HepG2 (cell line): ENCODE results near the gene TBC1D14. TPM values are rescaled to one million over a fixed set of nuclear protein-coding genes. Genes with fewer than 3 reads are reported as not detected.
A peak's percentile ranks its signal among the peaks of the same experiment; 100 is the strongest.

ENCODE experiments used
- EEA1 ChIP-seq: sonication (generic); formaldehyde crosslinking; IDR thresholded peaks from 2 replicates; pipeline ENCODE4 v1.5.1; 2020; ENCODE audit warnings: mild to moderate bottlenecking, missing genetic modification reagents, borderline replicate concordance
- GABPB1 ChIP-seq: IDR thresholded peaks from 2 replicates; pipeline ENCODE4 v1.6.1; 2016; ENCODE audit warnings: mild to moderate bottlenecking, missing genetic modification reagents, moderate library complexity, missing compliant biosample characterization
- HDAC6 ChIP-seq: fragments of 200-600 bp; sonication (generic); IDR thresholded peaks from 2 replicates; pipeline ENCODE4 v1.7.0; 2017; ENCODE audit warnings: mild to moderate bottlenecking, antibody characterized with exemption, low read length, low read depth
- HOXA7 ChIP-seq: sonication (generic); formaldehyde crosslinking; IDR thresholded peaks from 2 replicates; pipeline ENCODE4 v1.8.1; 2022; ENCODE audit warnings: mild to moderate bottlenecking, missing genetic modification reagents, moderate library complexity
- KDM2A ChIP-seq: sonication (generic); formaldehyde crosslinking; IDR thresholded peaks from 2 replicates; pipeline ENCODE4 v1.4.0; 2020; ENCODE audit warnings: low read depth, missing genetic modification reagents, borderline replicate concordance
- KDM6A ChIP-seq: IDR thresholded peaks from 2 replicates; pipeline ENCODE4 v1.6.1; 2016; ENCODE audit warnings: low read depth
- MYNN ChIP-seq: sonication (generic); formaldehyde crosslinking; IDR thresholded peaks from 2 replicates; pipeline ENCODE4 v1.4.0; 2020; ENCODE audit warnings: mild to moderate bottlenecking, low read depth, missing genetic modification reagents
- NFKBIZ ChIP-seq: IDR thresholded peaks from 2 replicates; pipeline ENCODE4 v1.6.1; 2018; ENCODE audit warnings: missing genetic modification reagents, missing compliant biosample characterization
- TAF1 ChIP-seq: sonication (generic); formaldehyde crosslinking; IDR thresholded peaks from 2 replicates; pipeline ENCODE4 v1.4.0; 2020; ENCODE audit warnings: missing genetic modification reagents
- TEAD3 ChIP-seq: optimal IDR thresholded peaks from 2 replicates; pipeline ENCODE3; 2016; ENCODE audit warnings: borderline replicate concordance
- TERF1 ChIP-seq: sonication (generic); formaldehyde crosslinking; IDR thresholded peaks from 2 replicates; pipeline ENCODE4 v1.8.0; 2022; ENCODE audit warnings: mild to moderate bottlenecking, missing genetic modification reagents, moderate library complexity
- TGIF2 ChIP-seq: IDR thresholded peaks from 2 replicates; pipeline ENCODE4 v1.6.1; 2016; ENCODE audit warnings: control low read depth, missing compliant biosample characterization
- ZBTB42 ChIP-seq: sonication (generic); formaldehyde crosslinking; IDR thresholded peaks from 2 replicates; pipeline ENCODE4 v1.5.0; 2020; ENCODE audit warnings: mild to moderate bottlenecking, missing genetic modification reagents
- ZNF335 ChIP-seq: sonication (generic); formaldehyde crosslinking; IDR thresholded peaks from 2 replicates; pipeline ENCODE4 v1.4.0; 2020; ENCODE audit warnings: missing genetic modification reagents
- ZNF773 ChIP-seq: sonication (generic); formaldehyde crosslinking; IDR thresholded peaks from 2 replicates; pipeline ENCODE4 v1.4.0; 2020; ENCODE audit warnings: missing genetic modification reagents, borderline replicate concordance
- ZNF839 ChIP-seq: sonication (generic); formaldehyde crosslinking; IDR thresholded peaks from 2 replicates; pipeline ENCODE4 v1.4.0; 2020; ENCODE audit warnings: missing genetic modification reagents, mild to moderate bottlenecking, borderline replicate concordance
- ZSCAN5A ChIP-seq: sonication (generic); formaldehyde crosslinking; IDR thresholded peaks from 2 replicates; pipeline ENCODE4 v1.8.0; 2022; ENCODE audit warnings: mild to moderate bottlenecking, missing genetic modification reagents, borderline replicate concordance
- polyA plus RNA-seq, 8 experiments: library from polyadenylated mRNA; depleted of rRNA in 3 of 8; stranded (reverse) in 7 of 8; unstranded in 1 of 8; fragments of >200 nt; fragmentation: Illumina TruSeq in 4 of 8; extraction: Trizol in 4 of 8; gene quantifications; 2 replicates each; pipeline versions ENCODE4 v1.2.1 to v1.2.3, GENCODE V29; 2011 to 2016; ENCODE audit warnings: low read depth in 4 of 8, missing spikeins in 1 of 8, mixed read lengths in 1 of 8; ENCODE audit not compliant: insufficient read depth in 1 of 8
- total RNA-seq, 5 experiments: library from RNA; depleted of rRNA; stranded (reverse); fragments of >200 nt; fragmentation: Illumina TruSeq; extraction: Trizol; gene quantifications; 2 replicates each; pipeline ENCODE4 v1.2.3, GENCODE V29; 2016; ENCODE audit warnings: low read depth in 1 of 5
- TF ChIP-seq, protein P1 (sequence below): sonication (generic); formaldehyde crosslinking; IDR thresholded peaks from 2 replicates; pipeline ENCODE4 v1.4.0; 2020; ENCODE audit warnings: low read depth, missing genetic modification reagents
- TF ChIP-seq, protein P2 (sequence below): IDR thresholded peaks from 2 replicates; pipeline ENCODE4 v1.6.1; 2012; ENCODE audit warnings: inconsistent platforms
- TF ChIP-seq, protein P3 (sequence below): IDR thresholded peaks from 2 replicates; pipeline ENCODE4 v1.6.1; 2016; ENCODE audit warnings: missing compliant biosample characterization, missing genetic modification reagents, borderline replicate concordance
- TF ChIP-seq, protein P4 (sequence below): sonication (generic); formaldehyde crosslinking; IDR thresholded peaks from 2 replicates; pipeline ENCODE4 v1.5.0; 2020; ENCODE audit warnings: missing genetic modification reagents

Gene TBC1D14
- total and polyA plus RNA-seq, 2 of the 13 experiments (the other 11 are each of a cell fraction or from before 2014, with no cell fraction given), result 29.5 to 46.5 TPM

DNA sequence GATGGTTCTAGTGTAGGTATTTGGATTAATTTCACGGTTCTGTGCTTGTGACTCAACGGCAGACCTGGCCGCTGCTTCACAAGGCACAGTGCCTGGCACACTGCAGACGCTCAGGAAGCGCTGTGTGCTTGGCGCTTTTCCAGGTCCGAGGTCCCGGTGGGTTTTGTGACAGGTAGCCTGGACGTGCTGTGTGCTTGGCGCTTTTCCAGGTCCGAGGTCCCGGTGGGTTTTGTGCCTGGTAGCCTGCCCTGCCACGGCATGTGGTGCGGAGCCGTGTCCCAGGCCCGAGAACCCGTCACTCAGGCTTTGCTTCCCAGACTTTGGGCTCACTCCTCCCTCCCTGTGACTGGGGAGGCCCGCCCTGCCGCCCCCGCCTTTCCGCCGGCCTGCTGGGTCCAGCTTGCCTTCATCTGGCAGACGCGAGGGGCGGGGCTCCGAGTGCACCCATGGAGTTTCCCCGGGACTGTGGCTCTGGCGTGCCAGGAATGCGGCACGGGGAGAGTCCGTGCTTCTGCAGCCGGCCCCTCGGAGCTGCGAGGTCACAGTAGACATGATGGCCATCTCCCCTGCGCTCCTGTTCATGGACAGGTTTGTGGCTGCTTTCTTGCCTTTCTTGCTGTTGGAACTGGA is 44.2 kb downstream of the TBC1D14 start (continued):
- TF ChIP-seq, protein P1, sequence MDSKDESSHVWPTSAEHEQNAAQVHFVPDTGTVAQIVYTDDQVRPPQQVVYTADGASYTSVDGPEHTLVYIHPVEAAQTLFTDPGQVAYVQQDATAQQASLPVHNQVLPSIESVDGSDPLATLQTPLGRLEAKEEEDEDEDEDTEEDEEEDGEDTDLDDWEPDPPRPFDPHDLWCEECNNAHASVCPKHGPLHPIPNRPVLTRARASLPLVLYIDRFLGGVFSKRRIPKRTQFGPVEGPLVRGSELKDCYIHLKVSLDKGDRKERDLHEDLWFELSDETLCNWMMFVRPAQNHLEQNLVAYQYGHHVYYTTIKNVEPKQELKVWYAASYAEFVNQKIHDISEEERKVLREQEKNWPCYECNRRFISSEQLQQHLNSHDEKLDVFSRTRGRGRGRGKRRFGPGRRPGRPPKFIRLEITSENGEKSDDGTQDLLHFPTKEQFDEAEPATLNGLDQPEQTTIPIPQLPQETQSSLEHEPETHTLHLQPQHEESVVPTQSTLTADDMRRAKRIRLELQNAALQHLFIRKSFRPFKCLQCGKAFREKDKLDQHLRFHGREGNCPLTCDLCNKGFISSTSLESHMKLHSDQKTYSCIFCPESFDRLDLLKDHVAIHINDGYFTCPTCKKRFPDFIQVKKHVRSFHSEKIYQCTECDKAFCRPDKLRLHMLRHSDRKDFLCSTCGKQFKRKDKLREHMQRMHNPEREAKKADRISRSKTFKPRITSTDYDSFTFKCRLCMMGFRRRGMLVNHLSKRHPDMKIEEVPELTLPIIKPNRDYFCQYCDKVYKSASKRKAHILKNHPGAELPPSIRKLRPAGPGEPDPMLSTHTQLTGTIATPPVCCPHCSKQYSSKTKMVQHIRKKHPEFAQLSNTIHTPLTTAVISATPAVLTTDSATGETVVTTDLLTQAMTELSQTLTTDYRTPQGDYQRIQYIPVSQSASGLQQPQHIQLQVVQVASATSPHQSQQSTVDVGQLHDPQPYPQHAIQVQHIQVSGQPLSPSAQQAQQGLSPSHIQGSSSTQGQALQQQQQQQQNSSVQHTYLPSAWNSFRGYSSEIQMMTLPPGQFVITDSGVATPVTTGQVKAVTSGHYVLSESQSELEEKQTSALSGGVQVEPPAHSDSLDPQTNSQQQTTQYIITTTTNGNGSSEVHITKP (CRISPR knock-in tag), result 0 out of 2 replicates have a peak, but pooled peaks have one; percentile 21
- peak; percentile 48 for TF ChIP-seq TEAD3
- peak; percentile 45; the same call in 1 of the 2 replicates for TF ChIP-seq ZNF335
- no peak for TF ChIP-seq ZNF839 (CRISPR knock-in tag)
- TF ChIP-seq, protein P2, sequence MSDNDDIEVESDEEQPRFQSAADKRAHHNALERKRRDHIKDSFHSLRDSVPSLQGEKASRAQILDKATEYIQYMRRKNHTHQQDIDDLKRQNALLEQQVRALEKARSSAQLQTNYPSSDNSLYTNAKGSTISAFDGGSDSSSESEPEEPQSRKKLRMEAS, result peak; percentile 65
- TF ChIP-seq, protein P3, sequence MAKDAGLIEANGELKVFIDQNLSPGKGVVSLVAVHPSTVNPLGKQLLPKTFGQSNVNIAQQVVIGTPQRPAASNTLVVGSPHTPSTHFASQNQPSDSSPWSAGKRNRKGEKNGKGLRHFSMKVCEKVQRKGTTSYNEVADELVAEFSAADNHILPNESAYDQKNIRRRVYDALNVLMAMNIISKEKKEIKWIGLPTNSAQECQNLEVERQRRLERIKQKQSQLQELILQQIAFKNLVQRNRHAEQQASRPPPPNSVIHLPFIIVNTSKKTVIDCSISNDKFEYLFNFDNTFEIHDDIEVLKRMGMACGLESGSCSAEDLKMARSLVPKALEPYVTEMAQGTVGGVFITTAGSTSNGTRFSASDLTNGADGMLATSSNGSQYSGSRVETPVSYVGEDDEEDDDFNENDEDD (CRISPR knock-in tag), result peak; percentile 28; the same call in 1 of the 2 replicates
- TF ChIP-seq MYNN (CRISPR knock-in tag), result peak; percentile 67; the same call in 1 of the 2 replicates
- no peak for TF ChIP-seq HDAC6
- no peak for TF ChIP-seq TERF1
- TF ChIP-seq KDM6A (CRISPR knock-in tag), result no peak
- TF ChIP-seq ZNF773, result no peak
- peak; percentile 27; the same call in 1 of the 2 replicates for TF ChIP-seq TGIF2 (CRISPR knock-in tag)
- TF ChIP-seq ZSCAN5A (CRISPR knock-in tag), result no peak
- TF ChIP-seq EEA1 (CRISPR knock-in tag), result no peak
- TF ChIP-seq KDM2A (CRISPR knock-in tag), result peak; percentile 30; the same call in 1 of the 2 replicates
- no peak for TF ChIP-seq ZBTB42 (CRISPR knock-in tag)
- peak; percentile 18; the same call in 1 of the 2 replicates for TF ChIP-seq GABPB1 (CRISPR knock-in tag)
- TF ChIP-seq, protein P4, sequence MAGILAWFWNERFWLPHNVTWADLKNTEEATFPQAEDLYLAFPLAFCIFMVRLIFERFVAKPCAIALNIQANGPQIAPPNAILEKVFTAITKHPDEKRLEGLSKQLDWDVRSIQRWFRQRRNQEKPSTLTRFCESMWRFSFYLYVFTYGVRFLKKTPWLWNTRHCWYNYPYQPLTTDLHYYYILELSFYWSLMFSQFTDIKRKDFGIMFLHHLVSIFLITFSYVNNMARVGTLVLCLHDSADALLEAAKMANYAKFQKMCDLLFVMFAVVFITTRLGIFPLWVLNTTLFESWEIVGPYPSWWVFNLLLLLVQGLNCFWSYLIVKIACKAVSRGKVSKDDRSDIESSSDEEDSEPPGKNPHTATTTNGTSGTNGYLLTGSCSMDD (CRISPR knock-in tag), result no peak
- peak; percentile 77; the same call in 1 of the 2 replicates for TF ChIP-seq NFKBIZ (CRISPR knock-in tag)
- TF ChIP-seq HOXA7 (CRISPR knock-in tag), result no peak
- no peak for TF ChIP-seq TAF1
